Spleen (tissue), 11 donors: ENCODE results near the gene CHN1. TPM values are rescaled to one million over a fixed set of nuclear protein-coding genes. Genes with fewer than 3 reads are reported as not detected.

Experiments
- DNase-seq: peaks from one replicate; pipeline ENCODE4 v3.0.0-alpha.2; 2020
- H3K27ac ChIP-seq, 8 donors: fragments of 200-600 bp; sonication (generic) in 7 of 8; 1 replicate in 4 of 8; 2 replicates in 4 of 8; pipeline versions ENCODE4 v1.5.0 to v1.8.0; 2016 to 2021; ENCODE audit warnings: inconsistent platforms in 4 of 8, mild to moderate bottlenecking in 4 of 8, moderate library complexity in 1 of 8
- H3K27me3 ChIP-seq, 7 donors: fragments of 200-600 bp; sonication (generic) in 6 of 7; replicated peaks in 1 of 7; 1 replicate in 4 of 7; 2 replicates in 3 of 7; pipeline versions ENCODE4 v1.5.0 to v1.8.0; 2016 to 2021; ENCODE audit warnings: inconsistent platforms in 3 of 7, mild to moderate bottlenecking in 1 of 7
- H3K36me3 ChIP-seq, 6 donors: fragments of 200-600 bp; sonication (generic) in 5 of 6; 1 replicate in 4 of 6; 2 replicates in 2 of 6; pipeline versions ENCODE4 v1.5.0 to v1.8.0; 2016 to 2021; ENCODE audit warnings: inconsistent platforms in 2 of 6
- H3K4me1 ChIP-seq, 6 donors: fragments of 200-600 bp; sonication (generic) in 5 of 6; 1 replicate in 3 of 6; 2 replicates in 3 of 6; pipeline versions ENCODE4 v1.5.0 to v1.8.0; 2016 to 2021; ENCODE audit warnings: inconsistent platforms in 3 of 6
- H3K4me3 ChIP-seq, 8 donors: fragments of 200-600 bp; sonication (generic) in 7 of 8; 1 replicate in 4 of 8; 2 replicates in 4 of 8; pipeline versions ENCODE4 v1.5.0 to v1.8.0; 2016 to 2021; ENCODE audit warnings: inconsistent platforms in 4 of 8, mild to moderate bottlenecking in 4 of 8, moderate library complexity in 2 of 8
- H3K9me3 ChIP-seq, 8 donors: fragments of 200-600 bp; sonication (generic) in 7 of 8; 1 replicate in 4 of 8; 2 replicates in 4 of 8; pipeline versions ENCODE4 v1.5.0 to v1.8.0; 2016 to 2021; ENCODE audit warnings: inconsistent platforms in 4 of 8
- POLR2A ChIP-seq, 3 donors: fragments of 450-650 bp; IDR thresholded peaks; one replicate each; pipeline ENCODE4 v1.5.1; 2017; ENCODE audit warnings: antibody characterized with exemption in 3 of 3, mild to moderate bottlenecking in 1 of 3
- POLR2AphosphoS5 ChIP-seq, 3 donors: sonication (generic); formaldehyde crosslinking; IDR thresholded peaks; one replicate each; pipeline ENCODE4 v1.5.1; 2017; ENCODE audit warnings: antibody characterized with exemption in 3 of 3
- WGBS, 5 donors: extraction: QIAGEN DNeasy Blood & Tissue Kit in 3 of 5; methylation state at CpG; one replicate each; pipeline versions ENCODE4 v1.1.5 to v1.1.7; 2013 to 2018; 5-methylcytosine and 5-hydroxymethylcytosine counted together
- intact Hi-C: fragments of 100-400 bp; cut with DNase I; formaldehyde crosslinking; loops from one replicate; pipeline ENCODE4 v1.15.0; 2023; ENCODE audit warnings: low total_unique reads
- polyA plus RNA-seq, 3 donors: library from polyadenylated mRNA; stranded (reverse); fragments of 200-250 nt; gene quantifications; one replicate each; pipeline ENCODE4 v1.2.1, GENCODE V29; 2013
- total RNA-seq, 7 donors: library from RNA; depleted of rRNA in 3 of 7; stranded (reverse); fragments of >200 nt in 3 of 7; fragmentation: NEBNext Ultra II Directional in 4 of 7; extraction: Animal tissue kit (Norgen Biotek cat#: 25700) in 4 of 7; gene quantifications; one replicate each; pipeline versions ENCODE4 v1.1.0 to v1.2.1, GENCODE V29; 2016 to 2021
- TF ChIP-seq, protein P1 (sequence below), 11 experiments: fragments of 200-600 bp in 7 of 11; fragments of 450-650 bp in 4 of 11; sonication (generic) in 4 of 11; IDR thresholded peaks in 8 of 11; conservative IDR thresholded peaks in 3 of 11; 1 replicate in 7 of 11; 2 replicates in 4 of 11; pipeline versions ENCODE4 v1.4.0 to v1.8.0; 2016 to 2021; ENCODE audit warnings: antibody characterized with exemption in 11 of 11, inconsistent platforms in 4 of 11, mild to moderate bottlenecking in 1 of 11
- donor health status: healthy with polysubstance abuse.
- donor health status: DM: no; HTN: no; CAD: no; lungs with moderate emphysema.
- donor health status: DM: no; HTN: no; CAD: no.
- donor health status: Bipolar disorder and iron deficiency.
- donor health status: healthy.
- donor health status: DM: no; HTN: no; CAD: no.
- donor health status: DM: yes; HTN: yes; CAD: no.

The CHN1 gene
- total and polyA plus RNA-seq, 10 donors: 5.4 to 14.6 (median 9.7) TPM

DNA sequence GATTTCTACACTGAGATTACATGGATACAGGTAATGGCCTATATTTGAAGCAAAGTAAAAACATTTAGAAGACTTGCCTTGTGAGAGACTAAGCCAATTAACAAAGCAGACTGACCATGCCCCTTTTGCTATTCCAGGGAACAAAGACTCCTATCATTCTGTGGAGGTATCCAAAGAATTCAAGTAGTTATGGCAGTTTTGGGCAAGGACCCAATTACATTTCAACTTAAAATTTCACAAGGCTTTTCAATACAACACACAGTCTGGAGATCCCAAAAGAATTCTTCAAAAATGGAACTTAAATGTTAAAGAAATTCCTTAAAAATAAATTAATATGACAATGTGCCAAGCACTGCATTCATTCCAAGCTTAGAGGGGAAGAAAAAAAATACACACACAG is 131.7 kb downstream of the CHN1 start:
- intact Hi-C loops: no loop called here
- no peaks in the 10 kb centered on the region for H3K36me3 ChIP-seq

DNA sequence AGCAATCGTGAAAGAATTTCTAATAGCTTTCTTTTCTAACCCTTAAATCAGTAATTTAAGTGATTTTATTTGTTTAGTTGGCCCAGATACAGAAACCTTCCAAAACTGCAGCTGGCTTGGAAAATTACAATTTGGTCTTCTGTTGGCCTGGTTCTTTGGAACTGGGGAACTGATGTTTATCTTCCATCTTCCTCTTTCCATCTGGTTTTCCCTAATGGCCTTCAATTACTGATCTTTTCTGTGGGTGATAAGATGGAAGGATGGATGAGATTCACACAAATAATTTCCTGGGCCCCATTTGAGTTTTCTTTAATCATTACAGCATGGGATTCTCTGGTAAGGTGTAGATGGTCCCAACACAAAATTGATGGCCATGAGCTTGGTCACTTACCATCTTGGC is 134.4 kb downstream of the CHN1 start:
- no peak overlapping the region for H3K4me3 ChIP-seq
- H3K4me1 ChIP-seq: no peaks in the 10 kb centered on the region
- intact Hi-C loops: no loop called here
- no peak overlapping the region for H3K27ac ChIP-seq
- TF ChIP-seq, protein P1, sequence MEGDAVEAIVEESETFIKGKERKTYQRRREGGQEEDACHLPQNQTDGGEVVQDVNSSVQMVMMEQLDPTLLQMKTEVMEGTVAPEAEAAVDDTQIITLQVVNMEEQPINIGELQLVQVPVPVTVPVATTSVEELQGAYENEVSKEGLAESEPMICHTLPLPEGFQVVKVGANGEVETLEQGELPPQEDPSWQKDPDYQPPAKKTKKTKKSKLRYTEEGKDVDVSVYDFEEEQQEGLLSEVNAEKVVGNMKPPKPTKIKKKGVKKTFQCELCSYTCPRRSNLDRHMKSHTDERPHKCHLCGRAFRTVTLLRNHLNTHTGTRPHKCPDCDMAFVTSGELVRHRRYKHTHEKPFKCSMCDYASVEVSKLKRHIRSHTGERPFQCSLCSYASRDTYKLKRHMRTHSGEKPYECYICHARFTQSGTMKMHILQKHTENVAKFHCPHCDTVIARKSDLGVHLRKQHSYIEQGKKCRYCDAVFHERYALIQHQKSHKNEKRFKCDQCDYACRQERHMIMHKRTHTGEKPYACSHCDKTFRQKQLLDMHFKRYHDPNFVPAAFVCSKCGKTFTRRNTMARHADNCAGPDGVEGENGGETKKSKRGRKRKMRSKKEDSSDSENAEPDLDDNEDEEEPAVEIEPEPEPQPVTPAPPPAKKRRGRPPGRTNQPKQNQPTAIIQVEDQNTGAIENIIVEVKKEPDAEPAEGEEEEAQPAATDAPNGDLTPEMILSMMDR (IDR thresholded peaks at IDR 0.05 in 8 of 11, conservative IDR thresholded peaks at IDR 0.05 in 3 of 11): no peak
- TF ChIP-seq POLR2A (IDR thresholded peaks at IDR 0.05): no peak
- no peak for TF ChIP-seq POLR2AphosphoS5 (IDR thresholded peaks at IDR 0.05)
- no peaks in the 10 kb centered on the region for H3K9me3 ChIP-seq
- no peak for DNase-seq
- 71 to 86% (median 84%) methylated on average over 1 of the region's 1 CpG for WGBS, 5 donors
- H3K36me3 ChIP-seq: no peaks in the 10 kb centered on the region
- H3K27me3 ChIP-seq: no peaks in the 10 kb centered on the region

More for the DNA sequence above, 131.7 kb downstream of the CHN1 start:
- no peak overlapping the region for H3K27ac ChIP-seq
- no peaks in the 10 kb centered on the region for H3K9me3 ChIP-seq
- DNase-seq: no peak
- no peaks in the 10 kb centered on the region for H3K27me3 ChIP-seq
- H3K4me1 ChIP-seq: no peaks in the 10 kb centered on the region
- no peak overlapping the region for H3K4me3 ChIP-seq
- no peak for TF ChIP-seq POLR2A (IDR thresholded peaks at IDR 0.05)

DNA sequence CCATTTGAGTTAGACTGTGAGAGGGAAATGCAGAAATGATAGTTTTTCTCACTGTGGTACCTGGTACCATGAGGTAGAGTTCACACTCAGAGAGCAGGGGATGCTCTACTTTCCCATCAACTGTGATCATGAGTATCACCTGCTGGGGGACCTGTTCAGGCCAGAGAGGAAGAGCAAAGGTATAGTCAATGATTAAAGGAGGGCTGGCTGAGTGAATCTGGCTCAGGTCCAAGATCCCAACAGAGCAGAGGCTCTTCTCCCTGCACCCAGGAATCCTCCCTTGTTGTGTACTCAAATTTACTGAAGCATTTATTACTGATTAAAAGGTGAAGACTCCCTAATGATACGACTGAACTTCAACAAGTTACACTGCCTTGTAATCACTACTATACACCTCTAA is 136.3 kb downstream of the CHN1 start:
- H3K36me3 ChIP-seq: no peaks in the 10 kb centered on the region
- TF ChIP-seq POLR2A (IDR thresholded peaks at IDR 0.05) (no peak), POLR2AphosphoS5 (IDR thresholded peaks at IDR 0.05) (no peak)
- TF ChIP-seq, protein P1 (IDR thresholded peaks at IDR 0.05 in 8 of 11, conservative IDR thresholded peaks at IDR 0.05 in 3 of 11): no peak
- no peak overlapping the region for H3K4me3 ChIP-seq
- no peaks in the 10 kb centered on the region for H3K4me1 ChIP-seq
- H3K9me3 ChIP-seq: no peaks in the 10 kb centered on the region
- no peak for DNase-seq
- 86 to 100% (median 93%) methylated on average over 1 of the region's 1 CpG for WGBS, 5 donors
- no peaks in the 10 kb centered on the region for H3K27me3 ChIP-seq
- no peak overlapping the region for H3K27ac ChIP-seq
- intact Hi-C loops: no loop called here

DNA sequence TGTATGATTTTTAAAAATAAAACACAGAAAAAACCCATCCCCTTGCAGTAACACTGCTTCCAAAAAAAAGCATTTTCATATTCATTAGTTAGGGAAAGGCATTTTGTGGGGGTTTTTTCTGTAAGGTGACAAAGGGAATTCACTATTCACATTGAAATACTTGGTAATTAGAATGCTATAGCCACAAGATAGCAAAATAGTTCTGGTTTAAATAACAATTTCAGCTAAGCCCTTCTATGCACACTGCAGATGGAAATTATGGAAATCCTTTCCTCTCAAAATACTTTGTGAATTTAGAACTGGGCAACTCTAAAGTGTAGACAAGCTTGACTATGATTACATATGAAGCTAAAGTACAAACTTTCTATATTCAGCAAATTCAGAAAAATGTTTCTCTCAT is 138.8 kb downstream of the CHN1 start:
- no peaks in the 10 kb centered on the region for H3K4me1 ChIP-seq
- H3K9me3 ChIP-seq: no peaks in the 10 kb centered on the region
- DNase-seq: no peak
- H3K27me3 ChIP-seq: no peaks in the 10 kb centered on the region
- H3K36me3 ChIP-seq: no peaks in the 10 kb centered on the region
- H3K27ac ChIP-seq: no peak overlapping the region
- intact Hi-C loops: no loop called here
- TF ChIP-seq POLR2A (IDR thresholded peaks at IDR 0.05) (no peak), POLR2AphosphoS5 (IDR thresholded peaks at IDR 0.05) (no peak)
- TF ChIP-seq, protein P1 (IDR thresholded peaks at IDR 0.05 in 8 of 11, conservative IDR thresholded peaks at IDR 0.05 in 3 of 11): no peak
- H3K4me3 ChIP-seq: no peak overlapping the region

DNA sequence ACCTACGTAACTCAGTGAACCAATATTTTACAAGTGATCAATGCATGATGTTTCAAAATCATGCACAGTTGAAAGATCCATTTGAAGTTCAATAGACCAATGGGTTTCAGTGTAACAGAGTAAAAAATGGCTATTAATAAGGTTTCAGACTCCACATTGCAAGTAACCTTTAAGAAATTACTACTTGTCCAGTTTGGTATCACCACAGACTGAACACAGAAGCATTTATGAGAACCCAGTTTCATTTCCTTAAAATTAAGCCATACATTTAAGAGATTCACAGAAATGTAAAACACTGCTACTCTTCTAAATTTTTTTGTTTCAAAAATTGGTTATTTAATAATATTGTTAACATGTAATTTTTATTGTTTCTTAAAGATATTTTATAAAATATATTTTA is 142.0 kb downstream of the CHN1 start:
- no peaks in the 10 kb centered on the region for H3K4me1 ChIP-seq
- intact Hi-C loops: no loop called here
- no peaks in the 10 kb centered on the region for H3K36me3 ChIP-seq
- no peak for DNase-seq
- no peak overlapping the region for H3K27ac ChIP-seq
- WGBS, 5 donors: 95 to 97% (median 96%) methylated on average over 1 of the region's 1 CpG
- TF ChIP-seq POLR2A (IDR thresholded peaks at IDR 0.05): no peak
- TF ChIP-seq POLR2AphosphoS5 (IDR thresholded peaks at IDR 0.05): no peak
- TF ChIP-seq, protein P1 (IDR thresholded peaks at IDR 0.05 in 8 of 11, conservative IDR thresholded peaks at IDR 0.05 in 3 of 11): no peak
- H3K4me3 ChIP-seq: no peak overlapping the region
- H3K9me3 ChIP-seq: no peaks in the 10 kb centered on the region
- no peaks in the 10 kb centered on the region for H3K27me3 ChIP-seq
